Mesothelial cell of epicardium (in vitro differentiated cells): Measurements from ENCODE around the gene TRIM4. TPM values are rescaled to one million over a fixed set of nuclear protein-coding genes. Genes with fewer than 3 reads are reported as not detected.
"Not testable (repeated sequence)": the region's sequence is repeated elsewhere in the genome, so short reads cannot be mapped to it uniquely, and the experiment has no call there.

Source experiments
- DNase-seq, 2 experiments: peaks; one replicate each; pipeline ENCODE4 v3.0.0; 2021; ENCODE audit warnings: low spot score in 2 of 2; ENCODE audit not compliant: unreplicated experiment in 2 of 2
- H3K27ac Mint-ChIP-seq: 2 replicates; pipeline ENCODE4 v1.8.0; 2021; ENCODE audit warnings: mixed read lengths
- H3K27me3 Mint-ChIP-seq: 2 replicates; pipeline ENCODE4 v1.8.0; 2021; ENCODE audit warnings: low read depth, mixed read lengths
- H3K36me3 Mint-ChIP-seq: 2 replicates; pipeline ENCODE4 v1.8.0; 2021; ENCODE audit warnings: mixed read lengths
- H3K4me1 Mint-ChIP-seq: 2 replicates; pipeline ENCODE4 v1.8.0; 2021; ENCODE audit warnings: mixed read lengths
- H3K4me3 Mint-ChIP-seq: 2 replicates; pipeline ENCODE4 v1.8.0; 2021; ENCODE audit warnings: mild to moderate bottlenecking, moderate library complexity, mixed read lengths
- H3K9me3 Mint-ChIP-seq: 2 replicates; pipeline ENCODE4 v1.8.0; 2021; ENCODE audit warnings: mixed read lengths
- total RNA-seq: library from RNA; stranded (reverse); gene quantifications from 3 replicates; pipeline ENCODE4 v1.2.1, GENCODE V29; 2021
- TF ChIP-seq, protein P1 (sequence below): fragments of 200-600 bp; sonication (generic); IDR thresholded peaks from one replicate; pipeline ENCODE4 v1.5.0; 2021; ENCODE audit warnings: antibody characterized with exemption; ENCODE audit not compliant: unreplicated experiment

TRIM4 gene
- total RNA-seq, 1 donor from 2014 or later, result 13.1 TPM

DNA sequence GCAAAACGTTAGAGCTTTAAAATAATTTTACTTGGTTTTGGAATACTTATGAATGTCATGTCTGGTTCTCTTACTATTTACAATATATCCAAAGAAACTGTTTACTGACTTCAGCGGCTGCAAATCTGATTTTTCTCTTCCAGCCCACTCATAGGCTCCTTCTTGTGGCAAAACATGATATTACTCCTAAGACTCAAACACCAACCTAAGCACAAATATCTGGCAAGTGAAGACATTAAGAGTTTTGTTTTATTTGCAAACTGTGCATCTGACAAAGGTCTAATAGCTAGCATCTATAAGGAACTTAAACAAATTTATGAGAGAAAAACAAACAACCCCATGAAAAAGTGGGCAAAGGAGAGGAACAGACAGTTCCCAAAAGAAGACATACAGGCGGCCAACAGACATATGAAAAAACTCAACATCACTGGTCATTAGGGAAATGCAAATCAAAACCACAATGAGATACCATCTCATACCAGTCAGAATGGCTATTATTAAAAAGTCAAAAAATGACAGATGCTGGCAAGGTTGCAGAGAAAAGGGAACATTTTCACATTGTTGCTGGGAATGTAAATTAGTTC, 30.4 kb upstream of the TRIM4 start:
- H3K27ac Mint-ChIP-seq, result no peak overlapping the region
- no peaks in the 10 kb centered on the region for H3K4me1 Mint-ChIP-seq
- TF ChIP-seq, protein P1, sequence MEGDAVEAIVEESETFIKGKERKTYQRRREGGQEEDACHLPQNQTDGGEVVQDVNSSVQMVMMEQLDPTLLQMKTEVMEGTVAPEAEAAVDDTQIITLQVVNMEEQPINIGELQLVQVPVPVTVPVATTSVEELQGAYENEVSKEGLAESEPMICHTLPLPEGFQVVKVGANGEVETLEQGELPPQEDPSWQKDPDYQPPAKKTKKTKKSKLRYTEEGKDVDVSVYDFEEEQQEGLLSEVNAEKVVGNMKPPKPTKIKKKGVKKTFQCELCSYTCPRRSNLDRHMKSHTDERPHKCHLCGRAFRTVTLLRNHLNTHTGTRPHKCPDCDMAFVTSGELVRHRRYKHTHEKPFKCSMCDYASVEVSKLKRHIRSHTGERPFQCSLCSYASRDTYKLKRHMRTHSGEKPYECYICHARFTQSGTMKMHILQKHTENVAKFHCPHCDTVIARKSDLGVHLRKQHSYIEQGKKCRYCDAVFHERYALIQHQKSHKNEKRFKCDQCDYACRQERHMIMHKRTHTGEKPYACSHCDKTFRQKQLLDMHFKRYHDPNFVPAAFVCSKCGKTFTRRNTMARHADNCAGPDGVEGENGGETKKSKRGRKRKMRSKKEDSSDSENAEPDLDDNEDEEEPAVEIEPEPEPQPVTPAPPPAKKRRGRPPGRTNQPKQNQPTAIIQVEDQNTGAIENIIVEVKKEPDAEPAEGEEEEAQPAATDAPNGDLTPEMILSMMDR, result no peak
- no peak overlapping the region for H3K4me3 Mint-ChIP-seq
- H3K27me3 Mint-ChIP-seq, result peaks cover 19% of the 10 kb centered on the region
- DNase-seq, result no peak
- H3K36me3 Mint-ChIP-seq, result no peaks in the 10 kb centered on the region
- H3K9me3 Mint-ChIP-seq, result peaks cover 7% of the 10 kb centered on the region

GRCh38 chr7:99947608-99948007, 28.3 kb upstream of the TRIM4 start:
- no peaks in the 10 kb centered on the region for H3K36me3 Mint-ChIP-seq
- H3K27ac Mint-ChIP-seq, result no peak overlapping the region
- TF ChIP-seq, protein P1, result no peak
- no peak for DNase-seq
- H3K9me3 Mint-ChIP-seq, result peaks cover 9% of the 10 kb centered on the region
- peaks cover 8% of the 10 kb centered on the region for H3K4me1 Mint-ChIP-seq
- no peak overlapping the region for H3K4me3 Mint-ChIP-seq
- H3K27me3 Mint-ChIP-seq, result peaks cover 16% of the 10 kb centered on the region

DNA sequence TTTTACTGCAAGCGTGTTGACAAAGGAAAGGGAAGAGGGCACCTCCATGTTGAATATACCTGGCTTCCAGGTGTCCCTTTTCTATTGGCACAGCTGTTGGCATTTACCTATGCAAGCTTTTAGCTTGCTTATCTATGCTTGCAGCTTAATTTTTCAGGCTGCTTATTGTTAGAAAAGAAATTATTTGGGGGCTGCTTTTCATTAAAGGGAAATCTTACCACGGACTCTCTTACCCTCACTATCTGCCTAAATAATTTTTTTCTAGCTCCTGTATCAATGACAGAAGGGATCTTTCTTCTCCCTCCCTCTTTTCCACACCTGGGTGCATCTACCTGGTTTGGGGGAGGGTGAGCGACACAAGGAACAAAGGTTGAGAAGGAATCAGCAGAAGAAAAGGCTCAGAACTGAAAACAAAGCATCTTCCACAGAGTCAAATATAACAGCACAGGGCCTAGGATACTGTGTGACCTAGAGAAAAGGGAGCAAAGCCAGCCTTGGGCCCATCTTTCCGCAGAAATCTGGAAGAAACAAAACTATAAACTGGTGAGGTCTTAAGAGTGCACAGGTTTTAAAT, 25.3 kb upstream of the TRIM4 start:
- Mint-ChIP-seq H3K27ac (no peak overlapping the region), H3K27me3 (peaks cover 22% of the 10 kb centered on the region), H3K4me1 (peaks cover 8% of the 10 kb centered on the region), H3K4me3 (no peak overlapping the region), H3K9me3 (peaks cover 17% of the 10 kb centered on the region), H3K36me3 (no peaks in the 10 kb centered on the region)
- TF ChIP-seq, protein P1, result no peak
- DNase-seq, result no peak

- no peak for DNase-seq
- peaks cover 21% of the 10 kb centered on the region for H3K9me3 Mint-ChIP-seq
- H3K4me3 Mint-ChIP-seq, result no peak overlapping the region
- H3K27me3 Mint-ChIP-seq, result peaks cover 22% of the 10 kb centered on the region
- no peaks in the 10 kb centered on the region for H3K36me3 Mint-ChIP-seq
- H3K4me1 Mint-ChIP-seq, result peaks cover 8% of the 10 kb centered on the region
- H3K27ac Mint-ChIP-seq, result peak overlapping the region; percentile 28
- TF ChIP-seq, protein P1, result no peak
Observed at GRCh38 chr7:99943641-99944496, 24.5 kb upstream of the TRIM4 start.

GRCh38 chr7:99938296-99938695, 19.0 kb upstream of the TRIM4 start:
- H3K27me3 Mint-ChIP-seq, result peaks cover 37% of the 10 kb centered on the region
- TF ChIP-seq, protein P1, result no peak
- DNase-seq, result no peak
- H3K4me3 Mint-ChIP-seq, result no peak overlapping the region
- H3K9me3 Mint-ChIP-seq, result peaks cover 31% of the 10 kb centered on the region
- H3K36me3 Mint-ChIP-seq, result no peaks in the 10 kb centered on the region
- no peak overlapping the region for H3K27ac Mint-ChIP-seq
- peaks cover 15% of the 10 kb centered on the region for H3K4me1 Mint-ChIP-seq

- DNase-seq, H3K27ac Mint-ChIP-seq, H3K4me3 Mint-ChIP-seq, H3K36me3 Mint-ChIP-seq: not testable (repeated sequence)
- H3K9me3 Mint-ChIP-seq, result peaks cover 16% of the 10 kb centered on the region
- H3K4me1 Mint-ChIP-seq, result peaks cover 14% of the 10 kb centered on the region
- peaks cover 42% of the 10 kb centered on the region for H3K27me3 Mint-ChIP-seq
Observed at GRCh38 chr7:99935009-99935408, 15.7 kb upstream of the TRIM4 start.
